Neural progenitor cell (in vitro differentiated cells): ENCODE data around the gene ILF3. TPM values are rescaled to one million over a fixed set of nuclear protein-coding genes. Genes with fewer than 3 reads are reported as not detected.
"Not testable (repeated sequence)": the region's sequence is repeated elsewhere in the genome, so short reads cannot be mapped to it uniquely, and the experiment has no call there.

ENCODE experiments used
- DNase-seq: peaks from one replicate; pipeline ENCODE4 v3.0.0-alpha.2; 2016; ENCODE audit warnings: low spot score
- H2AFZ ChIP-seq: fragments of 200-600 bp; sonication (generic); replicated peaks from 2 replicates; pipeline ENCODE4 v1.6.1; 2016; ENCODE audit warnings: antibody characterized with exemption
- H3F3A ChIP-seq: fragments of 200-600 bp; sonication (generic); 2 replicates; pipeline ENCODE4 v1.6.1; 2016; ENCODE audit warnings: antibody characterized with exemption, low read depth
- H3K27ac ChIP-seq: fragments of 200-600 bp; sonication (generic); 2 replicates; pipeline ENCODE4 v1.5.1; 2016; ENCODE audit warnings: mild to moderate bottlenecking
- H3K27me3 ChIP-seq: fragments of 200-600 bp; sonication (generic); 2 replicates; pipeline ENCODE4 v1.6.1; 2016; ENCODE audit warnings: mild to moderate bottlenecking, moderate library complexity
- H3K36me3 ChIP-seq: fragments of 200-600 bp; sonication (generic); 2 replicates; pipeline ENCODE4 v1.5.1; 2016
- H3K4me1 ChIP-seq: fragments of 200-600 bp; sonication (generic); 2 replicates; pipeline ENCODE4 v1.6.1; 2016; ENCODE audit warnings: mixed run types
- H3K4me2 ChIP-seq: fragments of 200-600 bp; sonication (generic); 2 replicates; pipeline ENCODE4 v1.6.1; 2016
- H3K4me3 ChIP-seq: fragments of 200-600 bp; sonication (generic); 2 replicates; pipeline ENCODE4 v1.5.1; 2016
- H3K79me2 ChIP-seq: fragments of 200-600 bp; sonication (generic); 2 replicates; pipeline ENCODE4 v1.6.1; 2016; ENCODE audit warnings: low read depth
- H3K9ac ChIP-seq: fragments of 200-600 bp; sonication (generic); 2 replicates; pipeline ENCODE4 v1.6.1; 2016
- H3K9me3 ChIP-seq: fragments of 200-600 bp; sonication (generic); 2 replicates; pipeline ENCODE4 v1.5.1; 2016; ENCODE audit warnings: low read depth
- H4K20me1 ChIP-seq: fragments of 200-600 bp; sonication (generic); 2 replicates; pipeline ENCODE4 v1.6.1; 2016; ENCODE audit warnings: low read depth
- H3K27ac Mint-ChIP-seq: 3 replicates; pipeline ENCODE4 v1.8.0; 2021; ENCODE audit warnings: mixed read lengths
- H3K27me3 Mint-ChIP-seq: 2 replicates; pipeline ENCODE4 v1.8.0; 2022; ENCODE audit warnings: low read depth, mild to moderate bottlenecking, inconsistent platforms, moderate library complexity, mixed read lengths; ENCODE audit not compliant: insufficient read depth
- H3K36me3 Mint-ChIP-seq: 3 replicates; pipeline ENCODE4 v1.8.0; 2021; ENCODE audit warnings: mixed read lengths
- H3K4me1 Mint-ChIP-seq: 3 replicates; pipeline ENCODE4 v1.8.0; 2021; ENCODE audit warnings: mixed read lengths
- H3K4me3 Mint-ChIP-seq: 3 replicates; pipeline ENCODE4 v1.8.0; 2021; ENCODE audit warnings: mild to moderate bottlenecking, moderate library complexity, mixed read lengths
- H3K9me3 Mint-ChIP-seq: 3 replicates; pipeline ENCODE4 v1.8.0; 2020; ENCODE audit warnings: mixed read lengths
- CTCF ChIP-seq: fragments of 200-600 bp; sonication (generic); IDR thresholded peaks from 2 replicates; pipeline ENCODE4 v1.5.1; 2017; ENCODE audit warnings: antibody characterized with exemption, mild to moderate bottlenecking
- EZH2 ChIP-seq: fragments of 200-600 bp; sonication (generic); IDR thresholded peaks from 2 replicates; pipeline ENCODE4 v1.6.1; 2017; ENCODE audit warnings: antibody characterized with exemption, mild to moderate bottlenecking, moderate library complexity
- EZH2phosphoT487 ChIP-seq: fragments of 200-600 bp; sonication (generic); IDR thresholded peaks from 2 replicates; pipeline ENCODE4 v1.6.1; 2017; ENCODE audit warnings: antibody characterized with exemption
- total RNA-seq: library from RNA; depleted of rRNA; stranded (reverse); fragments of >200 nt; gene quantifications from 2 replicates; pipeline ENCODE4 v1.2.3, GENCODE V29; 2015; ENCODE audit warnings: low replicate concordance

The ILF3 gene
- total RNA-seq, 1 donor from 2014 or later: 477 TPM

- H3K9me3 ChIP-seq: no peaks in the 10 kb centered on the region
- no peak overlapping the region for H3K4me3 Mint-ChIP-seq
- H3K27ac Mint-ChIP-seq: no peak overlapping the region
- peaks cover 100% of the 10 kb centered on the region for H3K79me2 ChIP-seq
- H3K4me1 ChIP-seq: no peaks in the 10 kb centered on the region
- no peaks in the 10 kb centered on the region for H3K36me3 ChIP-seq
- H3K4me2 ChIP-seq: no peak overlapping the region
- H3K27ac ChIP-seq: no peak overlapping the region
- no peak overlapping the region for H2AFZ ChIP-seq
- no peaks in the 10 kb centered on the region for H3K9me3 Mint-ChIP-seq
- H3K27me3 ChIP-seq: no peaks in the 10 kb centered on the region
- peaks cover 4% of the 10 kb centered on the region for H3K27me3 Mint-ChIP-seq
- TF ChIP-seq EZH2 (no peak), EZH2phosphoT487 (no peak), CTCF (no peak)
- peaks cover 29% of the 10 kb centered on the region for H3K36me3 Mint-ChIP-seq
- no peak for DNase-seq
- H3K4me3 ChIP-seq: no peak overlapping the region
- H3K9ac ChIP-seq: no peak overlapping the region
- H3K4me1 Mint-ChIP-seq: peaks cover 18% of the 10 kb centered on the region
- peaks cover 26% of the 10 kb centered on the region for H3F3A ChIP-seq
- peaks cover 100% of the 10 kb centered on the region for H4K20me1 ChIP-seq
These were observed 15.1 kb downstream of the ILF3 start for GRCh38 chr19:10669246-10669645.

GRCh38 chr19:10670182-10670581, 16.0 kb downstream of the ILF3 start:
- Histone ChIP-seq H3K4me2 (no peak overlapping the region), H3K36me3 (no peaks in the 10 kb centered on the region), H3K79me2 (peaks cover 100% of the 10 kb centered on the region), H3K27ac (no peak overlapping the region), H2AFZ (no peak overlapping the region), H4K20me1 (peaks cover 100% of the 10 kb centered on the region), H3K4me3 (no peak overlapping the region), H3K27me3 (no peaks in the 10 kb centered on the region), H3K9ac (no peak overlapping the region), H3K4me1 (no peaks in the 10 kb centered on the region), H3F3A (peaks cover 28% of the 10 kb centered on the region), H3K9me3 (no peaks in the 10 kb centered on the region)
- Mint-ChIP-seq H3K27me3 (peaks cover 4% of the 10 kb centered on the region), H3K27ac (no peak overlapping the region), H3K36me3 (peaks cover 32% of the 10 kb centered on the region), H3K9me3 (no peaks in the 10 kb centered on the region), H3K4me1 (peaks cover 18% of the 10 kb centered on the region), H3K4me3 (no peak overlapping the region)
- TF ChIP-seq CTCF (no peak), EZH2 (no peak), EZH2phosphoT487 (no peak)
- no peak for DNase-seq

- Histone ChIP-seq H3K4me1 (no peaks in the 10 kb centered on the region), H3K79me2 (peaks cover 100% of the 10 kb centered on the region), H3F3A (peaks cover 32% of the 10 kb centered on the region), H3K36me3 (no peaks in the 10 kb centered on the region), H3K4me2 (no peak overlapping the region), H3K27me3 (no peaks in the 10 kb centered on the region), H2AFZ (no peak overlapping the region), H3K27ac (no peak overlapping the region), H3K4me3 (no peak overlapping the region), H3K9me3 (no peaks in the 10 kb centered on the region), H4K20me1 (peaks cover 99% of the 10 kb centered on the region), H3K9ac (no peak overlapping the region)
- no peaks in the 10 kb centered on the region for H3K9me3 Mint-ChIP-seq
- H3K27me3 Mint-ChIP-seq: peaks cover 4% of the 10 kb centered on the region
- TF ChIP-seq EZH2 (no peak), EZH2phosphoT487 (no peak), CTCF (no peak)
- DNase-seq: no peak
- H3K36me3 Mint-ChIP-seq: peaks cover 32% of the 10 kb centered on the region
- peaks cover 18% of the 10 kb centered on the region for H3K4me1 Mint-ChIP-seq
- H3K4me3 Mint-ChIP-seq: no peak overlapping the region
- H3K27ac Mint-ChIP-seq: no peak overlapping the region
These were observed 17.0 kb downstream of the ILF3 start for GRCh38 chr19:10670876-10671804.

GRCh38 chr19:10671922-10672321, 17.8 kb downstream of the ILF3 start:
- not testable (repeated sequence) for H3K9me3 Mint-ChIP-seq, H3K4me3 Mint-ChIP-seq, H3K27me3 Mint-ChIP-seq, H2AFZ ChIP-seq, H3K9me3 ChIP-seq, H3K4me3 ChIP-seq, H3K27ac Mint-ChIP-seq, H3K9ac ChIP-seq, H3K36me3 ChIP-seq, H3K27ac ChIP-seq, H3K27me3 ChIP-seq, H3K4me1 ChIP-seq, DNase-seq, H3K4me2 ChIP-seq
- peaks cover 18% of the 10 kb centered on the region for H3K4me1 Mint-ChIP-seq
- Histone ChIP-seq H3K79me2 (peaks cover 100% of the 10 kb centered on the region), H4K20me1 (peaks cover 99% of the 10 kb centered on the region), H3F3A (peaks cover 31% of the 10 kb centered on the region)
- H3K36me3 Mint-ChIP-seq: peaks cover 30% of the 10 kb centered on the region

GRCh38 chr19:10675214-10675613, 21.1 kb downstream of the ILF3 start:
- H3F3A ChIP-seq: peaks cover 44% of the 10 kb centered on the region
- H4K20me1 ChIP-seq: peaks cover 99% of the 10 kb centered on the region
- H3K4me1 Mint-ChIP-seq, H3K4me3 ChIP-seq, H3K4me2 ChIP-seq, H3K4me1 ChIP-seq, H3K9me3 Mint-ChIP-seq, H3K27me3 ChIP-seq, H3K27me3 Mint-ChIP-seq, H3K9ac ChIP-seq, H2AFZ ChIP-seq, H3K9me3 ChIP-seq, H3K4me3 Mint-ChIP-seq, H3K27ac ChIP-seq, H3K27ac Mint-ChIP-seq, DNase-seq: not testable (repeated sequence)
- peaks cover 100% of the 10 kb centered on the region for H3K79me2 ChIP-seq
- peaks cover 24% of the 10 kb centered on the region for H3K36me3 ChIP-seq
- H3K36me3 Mint-ChIP-seq: peaks cover 40% of the 10 kb centered on the region
